GM18907 (cell line): ENCODE data around the gene PAQR7.

Experiments
- ATAC-seq: cut with Tn5 transposase; IDR thresholded peaks from one replicate; pipeline ENCODE4 v1.9.1; 2021; ENCODE audit warnings: mild to moderate bottlenecking, moderate library complexity; ENCODE audit not compliant: unreplicated experiment

PAQR7 gene

DNA sequence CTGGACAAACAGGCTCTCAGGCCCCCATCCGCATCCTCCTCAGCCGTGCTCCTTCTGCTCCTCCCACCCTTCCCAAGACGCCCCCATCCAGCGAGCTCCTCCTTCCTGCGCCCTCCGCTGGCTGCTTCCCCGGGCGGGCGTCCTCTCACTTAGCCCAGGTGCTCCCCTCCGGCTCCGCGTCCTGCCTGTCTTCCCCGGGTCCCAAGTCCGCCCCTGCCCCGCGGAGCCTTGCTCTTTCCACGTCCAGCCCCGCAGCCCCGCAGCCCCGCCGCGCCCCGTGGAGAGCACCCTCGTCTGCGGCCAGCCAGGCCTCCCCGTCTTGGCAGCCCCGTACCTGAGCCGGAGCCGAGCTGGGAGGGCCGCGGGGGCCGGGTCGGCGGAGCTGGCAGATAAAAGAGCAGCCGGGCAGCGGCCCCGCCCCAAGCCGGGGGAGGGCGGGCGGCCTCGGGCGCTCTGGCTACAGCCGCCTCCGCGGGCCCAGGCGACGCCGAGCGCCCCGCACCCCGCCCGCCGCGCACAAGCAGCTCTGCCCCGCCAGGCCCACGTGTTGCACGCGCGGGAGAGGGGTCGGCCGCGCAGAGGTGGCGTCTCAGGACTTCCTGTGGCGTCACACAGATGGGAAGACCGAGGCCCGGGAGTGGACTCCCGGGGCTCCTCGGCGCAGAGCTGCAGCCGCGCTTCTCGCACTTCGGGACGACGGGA, at the start of gene PAQR7:
TSS of gene PAQR7 (minus strand) at position 555 of the 702 bp plus-strand sequence. CDS start 11,869 bp downstream, outside the sequence.
- ATAC-seq: no peak

DNA sequence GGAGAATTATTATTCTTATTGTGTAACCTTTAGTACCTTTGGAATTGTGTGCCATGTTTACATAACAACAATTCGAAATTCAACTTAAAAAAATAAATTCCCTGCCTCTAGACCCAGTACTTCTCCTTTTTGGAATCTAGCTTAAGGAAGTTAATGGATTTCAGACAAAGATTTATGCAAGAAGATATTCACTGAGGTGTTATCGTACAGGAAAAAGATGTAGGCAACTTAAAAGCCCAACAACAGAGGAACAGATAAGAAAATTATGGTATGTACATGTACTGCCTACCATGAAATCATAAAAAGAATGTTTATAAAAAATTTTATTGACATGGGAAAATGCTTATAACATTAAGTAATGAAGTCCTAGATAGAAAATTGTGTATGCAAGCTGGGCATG, 48.9 kb upstream of the PAQR7 start:
- no peak for ATAC-seq

DNA sequence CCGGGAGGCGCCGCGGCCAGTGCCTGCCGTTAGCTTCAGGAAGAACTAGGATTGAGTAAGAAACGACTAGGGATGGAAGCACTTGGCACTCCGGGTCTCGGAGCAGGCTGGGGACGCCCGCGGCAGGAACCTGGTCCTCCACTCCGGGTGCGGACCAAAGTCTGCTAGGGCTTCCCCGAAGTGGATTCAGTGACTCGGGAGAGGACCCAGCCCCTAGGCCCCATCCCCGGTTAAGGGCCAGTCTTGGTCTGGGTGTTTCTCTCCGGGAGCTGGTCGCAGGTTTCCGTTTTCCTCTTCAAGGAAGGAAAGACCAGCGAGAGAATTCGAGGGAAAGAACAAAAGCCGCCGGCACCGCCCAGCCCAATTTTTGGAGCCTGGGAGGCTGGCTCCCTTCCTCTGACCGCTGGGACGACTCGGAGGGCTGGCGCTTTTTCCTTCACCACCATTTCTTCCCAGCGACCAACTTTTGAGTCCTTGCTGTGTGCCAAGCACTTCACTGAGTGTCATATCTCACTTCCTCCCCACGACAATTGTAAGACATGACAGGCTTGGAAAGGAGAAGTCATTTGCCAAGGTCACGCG, 47.6 kb upstream of the PAQR7 start:
- ATAC-seq: no peak

- ATAC-seq: no peak
Observed at GRCh38 chr1:25922056-25922970, 46.8 kb upstream of the PAQR7 start.

- no peak for ATAC-seq
Observed at GRCh38 chr1:25918615-25919014, 43.1 kb upstream of the PAQR7 start.

DNA sequence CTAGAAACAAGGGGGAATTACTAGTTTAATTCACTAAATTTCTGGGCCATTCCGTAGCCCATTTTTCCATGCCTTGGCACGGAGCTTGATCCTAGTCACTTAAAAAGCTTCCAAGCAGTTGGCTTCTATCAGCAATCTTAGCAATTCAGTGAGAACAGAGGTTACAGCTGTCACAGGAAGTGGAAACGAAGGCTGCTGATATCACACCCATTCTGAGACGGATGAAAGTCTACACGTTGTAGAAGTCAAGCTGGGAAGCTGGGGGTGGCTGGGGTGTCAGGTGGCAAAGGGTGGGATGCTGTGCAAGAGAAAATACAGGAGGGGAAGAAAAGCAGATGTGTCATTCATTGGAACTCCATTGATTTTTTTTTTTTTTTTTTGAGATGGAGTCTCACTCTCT, 42.5 kb upstream of the PAQR7 start:
- no peak for ATAC-seq

DNA sequence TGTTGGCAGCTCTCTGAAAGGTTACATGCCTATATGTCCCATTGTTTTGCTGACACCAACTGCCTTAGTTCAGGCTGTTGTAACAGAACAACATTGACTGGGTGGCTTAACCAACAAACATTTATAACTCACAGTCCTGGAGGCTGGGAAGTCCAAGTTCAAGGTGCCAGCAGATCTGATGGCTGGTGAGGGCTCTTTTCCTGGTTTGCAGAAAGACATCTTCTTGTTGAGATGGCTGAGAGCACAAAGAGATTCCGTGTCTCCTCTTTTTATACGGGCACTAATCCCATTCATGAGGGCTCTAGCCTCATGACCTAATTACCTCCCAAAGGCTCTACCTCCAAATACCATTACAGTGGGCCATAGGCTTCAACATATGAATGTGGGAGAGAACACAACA, 41.0 kb upstream of the PAQR7 start:
- no peak for ATAC-seq

DNA sequence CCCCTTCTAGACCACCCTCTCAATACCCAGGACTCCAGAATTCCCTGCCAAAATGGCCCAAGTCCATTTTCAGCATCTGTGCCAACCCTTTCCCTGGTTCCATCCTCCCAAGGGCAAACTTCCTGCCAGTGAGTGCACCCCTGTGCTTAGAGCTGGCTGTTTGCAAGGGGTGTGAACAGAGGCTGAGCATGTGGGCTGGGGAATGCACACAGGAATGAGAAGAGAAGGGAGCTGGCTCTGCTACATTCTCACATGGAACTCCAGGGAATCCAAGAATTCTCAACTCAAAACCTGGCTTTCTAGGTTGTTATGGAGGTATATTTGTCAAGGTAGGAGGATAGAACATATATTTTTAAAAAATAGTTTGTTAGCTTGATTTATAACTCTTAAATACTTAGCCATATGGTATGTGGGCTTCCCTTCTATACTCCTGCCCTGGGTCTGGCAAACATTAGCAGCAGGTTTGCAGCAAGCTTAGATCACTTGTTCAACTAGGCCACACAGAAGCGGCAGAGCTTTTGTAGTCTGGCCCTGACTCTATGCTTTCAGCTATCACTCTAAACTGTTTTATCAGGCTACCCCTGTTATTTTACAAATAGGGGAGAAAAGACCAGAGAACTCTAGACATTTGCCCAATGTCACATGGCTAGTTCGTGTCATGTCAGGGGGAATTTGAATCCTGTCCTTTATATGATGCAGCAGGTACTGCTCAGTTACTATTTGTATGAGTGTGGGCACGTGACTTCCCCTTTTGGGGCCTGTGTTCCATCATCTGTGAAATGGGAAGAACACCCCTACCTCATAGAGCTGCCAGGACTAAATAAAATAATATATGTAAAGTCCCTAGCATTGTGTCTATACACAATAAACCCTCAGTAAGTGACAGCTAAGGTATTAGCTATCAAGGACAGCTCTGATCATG, 38.8 kb upstream of the PAQR7 start:
- ATAC-seq: no peak

- no peak for ATAC-seq
Observed at GRCh38 chr1:25913206-25913605, 37.7 kb upstream of the PAQR7 start.

DNA sequence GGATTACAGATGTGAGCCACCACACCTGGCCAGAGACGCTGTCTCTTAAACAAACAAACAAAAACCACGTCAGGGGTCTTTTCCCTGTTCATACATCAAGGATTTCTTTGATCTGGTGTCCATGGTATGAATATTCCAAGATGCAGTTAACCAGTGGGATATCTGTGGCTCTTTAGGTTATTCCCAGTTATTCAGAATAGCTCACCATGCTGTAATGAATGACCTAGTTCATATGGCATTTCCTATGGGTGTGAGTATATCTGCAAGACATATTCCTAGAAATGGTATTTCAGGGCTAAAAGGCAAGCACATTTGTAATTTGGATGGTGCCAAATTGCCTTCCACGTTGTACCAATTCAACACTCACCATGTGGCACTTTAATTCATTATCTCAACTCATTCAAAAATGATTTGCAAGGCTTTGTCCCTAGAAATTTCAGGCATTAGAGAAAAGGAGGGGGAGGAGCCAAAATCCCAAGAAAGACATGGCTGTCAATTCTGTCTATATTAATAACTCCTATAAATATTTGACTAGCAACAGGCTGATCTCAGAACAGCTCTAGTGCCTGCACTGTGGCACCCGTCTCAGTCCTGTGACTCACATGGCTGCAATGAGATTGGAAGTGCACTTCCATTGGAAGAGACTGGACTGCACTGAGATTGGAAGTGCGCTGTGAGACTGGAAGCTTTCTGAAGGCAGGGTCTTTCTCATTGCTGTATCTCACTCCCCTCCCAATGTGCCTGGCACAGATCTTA, 36.7 kb upstream of the PAQR7 start:
- no peak for ATAC-seq

- no peak for ATAC-seq
Observed at GRCh38 chr1:25911162-25911561, 35.7 kb upstream of the PAQR7 start.

DNA sequence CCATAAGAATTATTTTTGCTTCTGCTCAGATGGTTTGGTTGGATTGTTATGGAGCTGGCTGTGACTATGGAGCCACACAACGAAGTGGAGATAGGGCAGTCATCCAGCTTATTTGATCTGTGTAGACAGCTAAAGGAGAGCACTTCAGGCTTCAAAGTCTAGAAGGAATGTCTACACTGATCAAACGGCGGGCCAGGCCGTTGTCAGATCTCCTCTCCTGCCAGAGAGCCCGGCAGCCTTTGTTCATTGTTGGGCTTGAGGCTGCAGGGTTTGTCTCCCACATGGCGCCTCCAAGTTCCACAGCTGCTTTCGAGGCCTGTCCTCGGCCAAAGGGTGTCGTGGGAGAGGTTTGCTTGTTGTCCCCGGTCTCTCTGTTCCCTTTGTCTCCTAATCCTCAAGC, 33.5 kb upstream of the PAQR7 start:
- ATAC-seq: no peak

DNA sequence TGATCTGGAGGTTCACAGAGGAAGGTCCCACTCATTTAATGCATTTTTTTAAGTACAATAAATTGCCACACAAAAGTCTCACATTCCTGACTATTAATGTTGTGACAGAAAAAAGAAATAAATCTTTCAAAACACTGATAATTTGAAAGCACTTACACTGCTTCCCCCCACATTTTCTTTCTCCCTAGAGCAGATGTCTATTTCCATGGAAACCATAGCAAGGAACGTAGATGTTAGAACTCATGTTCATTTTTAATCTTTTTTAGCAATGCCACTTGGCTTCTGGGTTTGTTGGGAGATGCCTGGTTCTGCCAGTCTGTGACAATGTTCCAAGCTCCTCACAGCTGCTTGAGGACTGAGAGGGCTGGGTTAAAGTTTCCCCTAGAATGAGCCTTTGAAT, 32.7 kb upstream of the PAQR7 start:
- no peak for ATAC-seq

DNA sequence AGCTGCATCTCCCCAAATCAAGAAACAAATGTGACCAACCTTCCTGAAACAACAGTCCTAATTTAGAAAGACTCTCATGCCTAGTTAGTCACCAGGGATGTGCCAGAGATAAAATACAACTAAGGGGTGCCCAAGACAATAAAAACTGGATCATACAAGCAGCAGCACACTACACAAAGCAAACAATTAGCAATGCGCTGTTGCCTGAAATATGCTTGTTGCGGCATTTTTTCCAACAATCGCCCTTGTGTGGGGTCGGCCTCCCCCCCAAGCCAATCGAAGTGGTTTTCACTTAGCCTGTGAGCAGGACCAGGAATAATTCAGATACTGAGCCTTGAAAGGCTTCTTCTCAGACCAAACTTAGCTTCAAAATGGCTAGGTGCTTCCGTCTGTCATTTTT, 32.1 kb upstream of the PAQR7 start:
- ATAC-seq: no peak

DNA sequence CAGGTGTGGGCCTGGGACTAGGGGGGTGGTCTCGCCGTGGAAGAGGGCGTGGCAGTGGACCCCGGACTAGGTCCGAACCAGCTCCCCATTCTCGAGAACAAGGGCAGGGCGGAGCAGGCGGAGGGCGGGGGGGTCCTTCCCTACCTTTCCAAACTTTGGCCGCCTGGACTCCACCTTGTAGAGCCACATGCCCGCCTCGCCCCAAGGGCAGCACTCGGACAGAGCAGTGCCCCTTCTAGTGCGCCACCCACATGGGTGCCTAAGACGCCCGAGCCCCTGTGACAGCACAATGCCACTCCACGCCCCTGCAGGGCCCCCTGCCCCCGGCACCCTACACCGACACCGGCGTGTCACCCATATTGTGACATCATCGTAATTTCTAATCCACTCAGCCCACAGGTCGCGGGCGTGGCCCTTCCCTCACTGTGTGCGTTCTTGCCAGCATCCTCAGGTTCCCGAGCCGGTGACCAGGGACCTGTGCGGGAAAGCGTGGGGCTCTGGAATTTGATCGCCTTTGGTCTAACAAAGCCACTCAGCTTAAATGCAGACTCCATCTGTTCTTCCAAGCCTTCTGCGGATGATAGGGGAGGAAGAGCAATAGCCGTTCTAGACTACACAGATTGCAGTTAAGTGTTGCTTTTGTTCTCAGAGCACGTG, 31.3 kb upstream of the PAQR7 start:
- ATAC-seq: no peak

DNA sequence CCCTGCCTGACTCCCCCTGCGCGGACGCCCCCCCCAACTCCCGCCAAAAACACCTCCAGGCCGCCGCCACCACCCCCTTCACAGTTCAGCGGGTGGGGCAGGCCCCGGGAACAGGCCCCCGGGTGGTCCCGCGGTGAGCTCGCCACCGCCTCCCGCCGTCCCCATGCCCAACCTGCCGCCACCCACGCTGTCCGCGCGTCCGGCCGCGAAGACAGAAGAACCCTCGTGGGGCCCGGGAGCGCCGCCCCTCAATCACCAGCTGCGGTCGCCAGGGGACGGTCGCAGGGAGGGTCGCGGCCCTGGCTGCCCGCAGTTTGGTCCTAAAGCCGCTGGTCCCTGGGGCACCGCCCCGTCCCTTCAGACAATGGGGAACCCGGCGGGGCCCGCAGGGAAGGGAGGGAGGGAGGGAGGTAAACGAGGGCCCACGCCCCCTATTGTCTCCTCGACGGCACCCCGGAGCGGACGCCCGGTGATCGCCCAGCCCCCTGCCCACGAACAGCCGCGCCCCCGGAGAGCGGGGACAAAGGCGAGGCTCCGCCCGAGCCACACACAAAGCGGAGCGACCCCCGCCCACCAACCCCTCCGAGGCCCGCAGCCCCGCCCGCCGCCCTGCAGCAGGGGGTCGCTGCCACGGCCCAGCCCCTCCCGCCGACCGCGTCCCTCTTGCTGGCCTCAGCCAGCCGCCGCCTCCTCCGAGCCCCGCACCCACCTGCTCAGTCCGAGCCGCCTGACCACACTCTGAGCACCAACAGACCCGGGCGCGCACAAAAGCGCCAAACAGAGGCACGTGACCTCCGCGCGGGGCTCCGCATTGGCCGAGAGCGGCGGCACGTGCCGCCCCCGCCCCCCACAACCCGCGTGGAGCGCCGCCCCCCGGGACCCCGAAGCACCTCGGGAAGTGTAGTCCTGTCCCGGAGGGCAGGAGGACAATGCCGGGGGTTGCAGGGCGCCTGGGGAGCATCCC, 30.5 kb upstream of the PAQR7 start, which contains the start of gene STMN1:
TSS of gene STMN1 (minus strand) at position 740 of the 964 bp plus-strand sequence. CDS start 1,743 bp downstream, outside the sequence.
- peak; percentile 67 for ATAC-seq

GRCh38 chr1:25904943-25905679, 29.6 kb upstream of the PAQR7 start:
- peak; percentile 79 for ATAC-seq
